SU-DHL-6 (cell line): Measurements from ENCODE around the gene RNPC3.
"Not testable (repeated sequence)": the region's sequence is repeated elsewhere in the genome, so short reads cannot be mapped to it uniquely, and the experiment has no call there.

Source experiments
- H2AFZ ChIP-seq: fragments of 200-600 bp; sonication (generic); 2 replicates; pipeline ENCODE4 v1.6.1; 2014; ENCODE audit warnings: low read depth, mild to moderate bottlenecking, moderate library complexity, mixed read lengths, antibody characterized with exemption, low read length; ENCODE audit not compliant: severe bottlenecking
- H3F3A ChIP-seq: fragments of 200-600 bp; shearing (Covaris generic); 2 replicates; pipeline ENCODE4 v1.6.0; 2016; ENCODE audit warnings: antibody characterized with exemption, mild to moderate bottlenecking; ENCODE audit not compliant: insufficient read depth
- H3K27ac ChIP-seq: fragments of 200-600 bp; sonication (generic); 2 replicates; pipeline ENCODE4 v1.5.1; 2016; ENCODE audit warnings: low read depth, mild to moderate bottlenecking, low read length, moderate library complexity, mixed read lengths
- H3K27me3 ChIP-seq: fragments of 200-600 bp; sonication (generic), shearing (Covaris generic); 2 replicates; pipeline ENCODE4 v1.6.0; 2014; ENCODE audit warnings: mild to moderate bottlenecking, low read length
- H3K36me3 ChIP-seq: fragments of 200-600 bp; sonication (generic); 2 replicates; pipeline ENCODE4 v1.6.1; 2014; ENCODE audit warnings: mild to moderate bottlenecking, low read length, mixed read lengths
- H3K4me2 ChIP-seq: fragments of 300-600, 200-600 bp; shearing (Covaris generic), sonication (generic); 2 replicates; pipeline ENCODE4 v1.6.0; 2014; ENCODE audit warnings: low read length, low read depth, mild to moderate bottlenecking; ENCODE audit not compliant: poor library complexity, severe bottlenecking
- H3K4me3 ChIP-seq: fragments of 200-600 bp; sonication (generic); 2 replicates; pipeline ENCODE4 v1.5.1; 2014; ENCODE audit warnings: antibody characterized with exemption, low read length, mild to moderate bottlenecking, mixed read lengths; ENCODE audit not compliant: insufficient read depth, poor library complexity, severe bottlenecking
- H3K79me2 ChIP-seq: fragments of 200-600 bp; sonication (generic); 2 replicates; pipeline ENCODE4 v1.6.1; 2014; ENCODE audit warnings: mild to moderate bottlenecking, low read length, moderate library complexity; ENCODE audit not compliant: insufficient read depth
- H3K9ac ChIP-seq: fragments of 200-600 bp; sonication (generic); 2 replicates; pipeline ENCODE4 v1.7.0; 2014; ENCODE audit warnings: mild to moderate bottlenecking, low read length
- H3K9me2 ChIP-seq: fragments of 200-600 bp; sonication (generic); replicated peaks from 2 replicates; pipeline ENCODE4 v1.6.1; 2014; ENCODE audit warnings: low read length; ENCODE audit not compliant: insufficient read depth
- H3K9me3 ChIP-seq: fragments of 200-600 bp; sonication (generic); 2 replicates; pipeline ENCODE4 v1.6.1; 2014; ENCODE audit warnings: low read length, mixed read lengths; ENCODE audit not compliant: insufficient read depth
- H4K20me1 ChIP-seq: fragments of 200-600 bp; sonication (generic); 2 replicates; pipeline ENCODE4 v1.6.1; 2014; ENCODE audit warnings: low read depth, mild to moderate bottlenecking, antibody characterized with exemption, low read length, moderate library complexity, mixed read lengths
- EZH2phosphoT487 ChIP-seq: fragments of 200-600 bp; sonication (generic), shearing (Covaris generic); conservative IDR thresholded peaks from 2 replicates; pipeline ENCODE4 v1.6.1; 2018; ENCODE audit warnings: mild to moderate bottlenecking, antibody characterized with exemption, low read length, moderate library complexity, mixed read lengths
- TF ChIP-seq, protein P1 (sequence below): fragments of 200-600 bp; sonication (generic); IDR thresholded peaks from one replicate; pipeline ENCODE4 v1.5.1; 2017; ENCODE audit warnings: antibody characterized with exemption, mild to moderate bottlenecking, low read length, moderate library complexity; ENCODE audit not compliant: insufficient read depth, poor library complexity, severe bottlenecking

Gene RNPC3

DNA sequence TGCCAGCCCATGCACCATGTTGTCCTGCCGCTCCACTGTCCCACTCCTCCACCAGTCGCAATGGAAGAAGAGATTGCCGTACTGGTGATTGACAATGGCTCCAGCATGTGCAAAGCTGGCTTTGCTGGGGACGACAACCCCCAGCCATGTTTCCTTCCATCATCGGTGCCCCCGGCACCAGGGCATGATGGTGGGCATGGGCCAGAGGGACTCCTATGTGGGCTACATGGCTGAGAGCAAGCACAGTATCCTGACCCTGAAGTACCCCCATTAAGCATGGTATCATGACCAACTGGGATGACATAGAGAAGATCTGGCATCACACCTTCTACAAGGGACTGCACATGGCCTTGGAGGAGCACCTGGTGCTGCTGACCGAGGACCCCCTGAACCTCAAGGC lies 44.0 kb downstream of the RNPC3 start:
- no peak overlapping the region for H3K4me2 ChIP-seq
- no peak overlapping the region for H3K9ac ChIP-seq
- H3F3A ChIP-seq: no peaks in the 10 kb centered on the region
- H3K9me3 ChIP-seq: no peaks in the 10 kb centered on the region
- H3K36me3 ChIP-seq: no peaks in the 10 kb centered on the region
- TF ChIP-seq, protein P1, sequence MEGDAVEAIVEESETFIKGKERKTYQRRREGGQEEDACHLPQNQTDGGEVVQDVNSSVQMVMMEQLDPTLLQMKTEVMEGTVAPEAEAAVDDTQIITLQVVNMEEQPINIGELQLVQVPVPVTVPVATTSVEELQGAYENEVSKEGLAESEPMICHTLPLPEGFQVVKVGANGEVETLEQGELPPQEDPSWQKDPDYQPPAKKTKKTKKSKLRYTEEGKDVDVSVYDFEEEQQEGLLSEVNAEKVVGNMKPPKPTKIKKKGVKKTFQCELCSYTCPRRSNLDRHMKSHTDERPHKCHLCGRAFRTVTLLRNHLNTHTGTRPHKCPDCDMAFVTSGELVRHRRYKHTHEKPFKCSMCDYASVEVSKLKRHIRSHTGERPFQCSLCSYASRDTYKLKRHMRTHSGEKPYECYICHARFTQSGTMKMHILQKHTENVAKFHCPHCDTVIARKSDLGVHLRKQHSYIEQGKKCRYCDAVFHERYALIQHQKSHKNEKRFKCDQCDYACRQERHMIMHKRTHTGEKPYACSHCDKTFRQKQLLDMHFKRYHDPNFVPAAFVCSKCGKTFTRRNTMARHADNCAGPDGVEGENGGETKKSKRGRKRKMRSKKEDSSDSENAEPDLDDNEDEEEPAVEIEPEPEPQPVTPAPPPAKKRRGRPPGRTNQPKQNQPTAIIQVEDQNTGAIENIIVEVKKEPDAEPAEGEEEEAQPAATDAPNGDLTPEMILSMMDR: no peak
- TF ChIP-seq EZH2phosphoT487: no peak
- no peaks in the 10 kb centered on the region for H3K79me2 ChIP-seq
- no peak overlapping the region for H3K4me3 ChIP-seq
- H4K20me1 ChIP-seq: no peaks in the 10 kb centered on the region
- H3K27me3 ChIP-seq: no peaks in the 10 kb centered on the region
- H3K9me2 ChIP-seq: no peaks in the 10 kb centered on the region
- H3K27ac ChIP-seq: no peak overlapping the region
- H2AFZ ChIP-seq: no peak overlapping the region

DNA sequence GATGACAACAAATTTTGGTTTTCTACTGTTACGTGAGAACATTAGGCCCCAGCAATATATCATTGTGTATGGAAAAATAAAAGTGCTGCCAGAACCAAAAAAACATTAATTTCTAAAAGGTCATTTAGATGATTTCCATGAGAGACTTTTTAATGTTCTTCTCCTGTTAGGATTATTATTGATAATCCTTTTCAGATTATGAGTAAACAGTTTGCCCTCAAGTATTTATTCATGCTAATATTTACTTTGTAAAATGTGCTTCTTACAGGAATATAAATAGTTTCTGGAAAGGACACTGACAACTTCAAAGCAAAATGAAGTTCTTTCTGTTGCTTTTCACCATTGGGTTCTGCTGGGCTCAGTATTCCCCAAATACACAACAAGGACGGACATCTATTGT lies 45.8 kb downstream of the RNPC3 start, which contains the start of gene AMY2B:
AMY2B (plus strand) TSS at position 301 of the 400 bp plus-strand sequence; CDS start at position 315, 14 bp downstream.
- H4K20me1 ChIP-seq, H3K27me3 ChIP-seq, H3K36me3 ChIP-seq, H3F3A ChIP-seq, H3K9me2 ChIP-seq, H3K9ac ChIP-seq, H3K4me3 ChIP-seq, H2AFZ ChIP-seq, H3K79me2 ChIP-seq, H3K27ac ChIP-seq, H3K4me2 ChIP-seq, H3K9me3 ChIP-seq: not testable (repeated sequence)

DNA sequence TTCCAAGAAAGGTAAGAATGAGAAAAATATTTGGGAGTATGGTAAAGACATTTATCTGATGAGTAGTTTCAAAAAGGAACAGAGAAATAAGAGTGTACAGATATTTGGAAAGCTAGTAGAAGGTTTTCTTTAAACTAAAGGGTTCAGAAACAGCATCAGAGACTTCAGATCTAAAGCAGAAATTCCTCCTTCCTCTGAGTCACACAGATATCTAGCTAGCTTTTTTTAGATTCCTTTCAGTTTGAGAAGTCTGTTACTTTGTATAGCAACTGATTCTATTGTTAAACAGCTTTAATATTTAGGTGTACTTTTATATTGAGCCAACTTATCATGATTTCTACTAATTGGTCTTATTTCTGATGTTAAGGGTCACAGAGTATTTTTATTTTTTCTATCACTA lies 50.6 kb downstream of the RNPC3 start:
- no peaks in the 10 kb centered on the region for H4K20me1 ChIP-seq
- H3K27ac ChIP-seq: no peak overlapping the region
- no peak overlapping the region for H3K4me2 ChIP-seq
- H3K9ac ChIP-seq: no peak overlapping the region
- H3K9me3 ChIP-seq: no peaks in the 10 kb centered on the region
- no peaks in the 10 kb centered on the region for H3K27me3 ChIP-seq
- H2AFZ ChIP-seq: no peak overlapping the region
- no peak overlapping the region for H3K4me3 ChIP-seq
- TF ChIP-seq, protein P1: no peak
- no peak for TF ChIP-seq EZH2phosphoT487
- H3K36me3 ChIP-seq: no peaks in the 10 kb centered on the region
- H3F3A ChIP-seq: no peaks in the 10 kb centered on the region
- no peaks in the 10 kb centered on the region for H3K9me2 ChIP-seq
- H3K79me2 ChIP-seq: no peaks in the 10 kb centered on the region

DNA sequence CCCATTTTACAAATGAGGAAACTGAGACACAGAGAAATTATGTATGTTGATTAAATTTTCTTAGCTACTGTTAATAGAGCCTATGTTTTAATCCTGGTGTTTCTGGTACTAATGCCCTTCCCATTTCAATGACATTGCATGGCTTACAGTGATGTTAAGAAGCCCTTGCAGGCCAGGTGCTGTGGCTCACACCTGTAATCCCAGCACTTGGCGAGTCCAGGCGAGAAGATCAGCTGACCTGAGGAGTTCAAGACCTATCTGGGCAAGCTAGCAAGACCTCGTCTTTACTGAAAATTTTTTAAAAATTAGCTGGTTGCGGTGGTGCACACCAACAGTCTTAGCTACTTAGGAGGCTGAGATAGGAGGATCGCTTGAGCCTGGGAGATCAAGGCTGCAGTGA lies 51.3 kb downstream of the RNPC3 start:
- H3K9me2 ChIP-seq, H3K36me3 ChIP-seq, H3K79me2 ChIP-seq, H4K20me1 ChIP-seq, H2AFZ ChIP-seq, H3K4me3 ChIP-seq, H3K27me3 ChIP-seq, H3F3A ChIP-seq, H3K27ac ChIP-seq, H3K9ac ChIP-seq, H3K9me3 ChIP-seq, H3K4me2 ChIP-seq: not testable (repeated sequence)
